Neural cell (in vitro differentiated cells): Measurements from ENCODE around the gene CTXN2. TPM values are rescaled to one million over a fixed set of nuclear protein-coding genes. Genes with fewer than 3 reads are reported as not detected.

Experiments
- H2AFZ ChIP-seq: fragments of 200-600, 300-800 bp; sonication (generic), shearing (Covaris generic); 2 replicates; pipeline ENCODE4 v1.6.0; 2014; ENCODE audit warnings: low read depth, mild to moderate bottlenecking, antibody characterized with exemption, low read length, moderate library complexity
- H3F3A ChIP-seq: fragments of 200-600 bp; shearing (Covaris generic); 2 replicates; pipeline ENCODE4 v1.6.1; 2016; ENCODE audit warnings: mild to moderate bottlenecking, moderate library complexity, mixed read lengths, antibody characterized with exemption, low read length; ENCODE audit not compliant: insufficient read depth, poor library complexity, severe bottlenecking
- H3K27ac ChIP-seq: fragments of 200-600, 300-800 bp; sonication (generic), shearing (Covaris generic); 2 replicates; pipeline ENCODE4 v1.5.1; 2014; ENCODE audit warnings: mild to moderate bottlenecking, low read length, moderate library complexity
- H3K27me3 ChIP-seq: fragments of 300-800, 200-600 bp; sonication (generic), shearing (Covaris generic); 2 replicates; pipeline ENCODE4 v1.6.0; 2014; ENCODE audit warnings: mild to moderate bottlenecking, low read depth, low read length, moderate library complexity; ENCODE audit not compliant: insufficient read depth
- H3K36me3 ChIP-seq: fragments of 300-800, 200-600 bp; sonication (generic), shearing (Covaris generic); 2 replicates; pipeline ENCODE4 v1.5.1; 2014; ENCODE audit warnings: mild to moderate bottlenecking, antibody characterized with exemption, low read length, moderate library complexity; ENCODE audit not compliant: insufficient read depth
- H3K4me2 ChIP-seq: fragments of 300-800, 200-600 bp; sonication (generic), shearing (Covaris generic); 2 replicates; pipeline ENCODE4 v1.6.0; 2014; ENCODE audit warnings: mild to moderate bottlenecking, low read length
- H3K4me3 ChIP-seq: fragments of 300-800, 200-600 bp; sonication (generic), shearing (Covaris generic); 2 replicates; pipeline ENCODE4 v1.5.1; 2014; ENCODE audit warnings: mild to moderate bottlenecking, low read length, moderate library complexity
- H3K79me2 ChIP-seq: fragments of 200-600 bp; shearing (Covaris generic); replicated peaks from 2 replicates; pipeline ENCODE4 v1.6.0; 2014; ENCODE audit warnings: mild to moderate bottlenecking, low read length, moderate library complexity; ENCODE audit not compliant: insufficient read depth
- H3K9ac ChIP-seq: fragments of 300-800, 200-600 bp; sonication (generic), shearing (Covaris generic); 2 replicates; pipeline ENCODE4 v1.6.1; 2016; ENCODE audit warnings: mild to moderate bottlenecking, low read length, mixed read lengths
- H3K9me2 ChIP-seq: fragments of 200-600 bp; shearing (Covaris generic); 2 replicates; pipeline ENCODE4 v1.6.1; 2016; ENCODE audit warnings: mild to moderate bottlenecking, low read length, mixed read lengths; ENCODE audit not compliant: insufficient read depth
- H3K9me3 ChIP-seq: fragments of 200-600, 300-800 bp; sonication (generic), shearing (Covaris generic); 2 replicates; pipeline ENCODE4 v1.6.1; 2016; ENCODE audit warnings: mild to moderate bottlenecking, mixed run types, low read length, moderate library complexity, mixed read lengths
- H4K20me1 ChIP-seq: fragments of 200-600 bp; shearing (Covaris generic); 2 replicates; pipeline ENCODE4 v1.6.1; 2016; ENCODE audit warnings: mild to moderate bottlenecking, mixed run types; ENCODE audit not compliant: insufficient read depth
- EP300 ChIP-seq: fragments of 450-650 bp; conservative IDR thresholded peaks from 2 replicates; pipeline ENCODE4 v1.6.1; 2014; ENCODE audit warnings: antibody characterized with exemption, mild to moderate bottlenecking, moderate library complexity; ENCODE audit not compliant: poor library complexity, severe bottlenecking
- EZH2 ChIP-seq: fragments of 200-600, 300-800 bp; shearing (Covaris generic), sonication (generic); IDR thresholded peaks from 2 replicates; pipeline ENCODE4 v1.6.1; 2014; ENCODE audit warnings: antibody characterized with exemption, low read length, borderline replicate concordance, mild to moderate bottlenecking; ENCODE audit not compliant: insufficient read depth, poor library complexity, severe bottlenecking
- MXI1 ChIP-seq: fragments of 450-650 bp; conservative IDR thresholded peaks from 2 replicates; pipeline ENCODE4 v1.6.1; 2014; ENCODE audit warnings: antibody characterized with exemption, mild to moderate bottlenecking; ENCODE audit not compliant: poor library complexity, severe bottlenecking
- POLR2AphosphoS5 ChIP-seq: IDR thresholded peaks from 2 replicates; pipeline ENCODE4 v1.6.1; 2012
- RAD21 ChIP-seq: fragments of 450-650 bp; conservative IDR thresholded peaks from 2 replicates; pipeline ENCODE4 v1.6.1; 2014; ENCODE audit warnings: antibody characterized with exemption, mild to moderate bottlenecking, moderate library complexity
- SMC3 ChIP-seq: fragments of 450-650 bp; conservative IDR thresholded peaks from 2 replicates; pipeline ENCODE4 v1.6.1; 2014; ENCODE audit warnings: antibody characterized with exemption, mild to moderate bottlenecking, moderate library complexity; ENCODE audit not compliant: poor library complexity
- TAF1 ChIP-seq: IDR thresholded peaks from 2 replicates; pipeline ENCODE4 v1.6.1; 2012; ENCODE audit warnings: low read depth
- polyA plus RNA-seq: library from polyadenylated mRNA; depleted of rRNA; stranded (reverse); fragments of >200 nt; gene quantifications from 2 replicates; pipeline ENCODE4 v1.2.3, GENCODE V29; 2014
- TF ChIP-seq, protein P1 (sequence below): fragments of 450-650 bp; IDR thresholded peaks from 2 replicates; pipeline ENCODE4 v1.5.1; 2014; ENCODE audit warnings: antibody characterized with exemption, mild to moderate bottlenecking, moderate library complexity; ENCODE audit not compliant: poor library complexity, severe bottlenecking
- TF ChIP-seq, protein P2 (sequence below): IDR thresholded peaks from 2 replicates; pipeline ENCODE4 v1.6.1; 2012; ENCODE audit warnings: borderline replicate concordance

CTXN2 gene
- polyA plus RNA-seq, 1 donor from 2014 or later = 0.69 TPM

DNA sequence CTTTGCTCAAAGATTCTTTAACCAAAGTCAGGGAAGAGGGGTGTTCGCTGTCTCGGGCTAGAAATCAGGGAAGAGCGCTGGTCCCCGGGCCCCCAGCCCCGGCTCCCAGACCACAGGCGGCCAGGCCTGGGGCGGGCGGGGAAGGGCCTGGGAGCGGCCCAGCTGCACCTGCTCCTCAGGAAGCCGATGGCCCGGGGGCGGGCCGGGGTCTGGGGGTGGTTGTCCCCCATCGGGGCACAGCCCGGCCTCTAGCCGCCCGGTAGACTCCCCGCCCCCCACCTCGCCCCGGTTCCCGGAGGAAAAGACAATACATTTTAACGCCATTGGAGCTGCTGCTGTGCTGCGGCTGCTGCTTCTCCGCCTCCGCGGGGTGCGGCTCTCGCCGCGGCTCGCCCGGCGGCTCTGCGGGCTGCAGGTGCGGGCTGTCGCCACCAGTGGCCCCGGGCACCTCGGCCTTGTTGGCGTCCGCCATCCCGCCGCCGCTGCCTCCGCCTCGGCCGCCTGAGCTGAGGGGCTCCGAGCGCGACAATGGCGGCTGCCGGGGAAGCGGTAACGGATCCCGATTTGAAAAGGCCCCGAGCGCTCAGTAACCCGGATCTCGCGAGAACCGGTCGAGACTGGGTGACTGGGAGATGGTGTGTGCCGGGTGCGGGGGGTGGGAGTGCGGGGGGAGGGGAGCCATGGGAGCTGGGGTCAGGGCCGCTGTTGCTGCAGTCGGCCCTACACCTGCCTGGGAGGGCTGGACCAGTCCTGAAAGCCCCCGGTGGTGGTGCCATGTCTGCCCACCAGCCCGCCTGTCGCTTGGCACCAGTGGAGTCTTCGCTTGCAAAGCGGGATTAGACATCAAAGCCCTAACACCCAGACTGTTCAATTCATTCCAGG is 13.5 kb upstream of the CTXN2 start, which contains the start of gene MYEF2:
Gene MYEF2, minus strand, starts transcription at position 530 of the 882 bp plus-strand sequence. Its CDS starts 58 bp downstream, at position 472.
- no peaks in the 10 kb centered on the region for H4K20me1 ChIP-seq
- peak within 1 kb of the TSS; percentile 82 for H3K4me3 ChIP-seq
- H3K27me3 ChIP-seq = no peaks in the 10 kb centered on the region
- H3K9ac ChIP-seq = peak within 1 kb of the TSS; percentile 97
- H3K27ac ChIP-seq = peak within 1 kb of the TSS; percentile 98
- H3K4me2 ChIP-seq = peak within 1 kb of the TSS; percentile 97
- peaks cover 46% of the 10 kb centered on the region for H3K79me2 ChIP-seq
- H3K36me3 ChIP-seq = no peaks in the 10 kb centered on the region
- H3K9me2 ChIP-seq = no peaks in the 10 kb centered on the region
- peaks cover 18% of the 10 kb centered on the region for H3F3A ChIP-seq
- peak within 1 kb of the TSS; percentile 93 for H2AFZ ChIP-seq
- H3K9me3 ChIP-seq = no peaks in the 10 kb centered on the region
- TF ChIP-seq RAD21 = no peak
- peak; percentile 39 for TF ChIP-seq MXI1
- TF ChIP-seq TAF1 = peak; percentile 85
- TF ChIP-seq, protein P1, sequence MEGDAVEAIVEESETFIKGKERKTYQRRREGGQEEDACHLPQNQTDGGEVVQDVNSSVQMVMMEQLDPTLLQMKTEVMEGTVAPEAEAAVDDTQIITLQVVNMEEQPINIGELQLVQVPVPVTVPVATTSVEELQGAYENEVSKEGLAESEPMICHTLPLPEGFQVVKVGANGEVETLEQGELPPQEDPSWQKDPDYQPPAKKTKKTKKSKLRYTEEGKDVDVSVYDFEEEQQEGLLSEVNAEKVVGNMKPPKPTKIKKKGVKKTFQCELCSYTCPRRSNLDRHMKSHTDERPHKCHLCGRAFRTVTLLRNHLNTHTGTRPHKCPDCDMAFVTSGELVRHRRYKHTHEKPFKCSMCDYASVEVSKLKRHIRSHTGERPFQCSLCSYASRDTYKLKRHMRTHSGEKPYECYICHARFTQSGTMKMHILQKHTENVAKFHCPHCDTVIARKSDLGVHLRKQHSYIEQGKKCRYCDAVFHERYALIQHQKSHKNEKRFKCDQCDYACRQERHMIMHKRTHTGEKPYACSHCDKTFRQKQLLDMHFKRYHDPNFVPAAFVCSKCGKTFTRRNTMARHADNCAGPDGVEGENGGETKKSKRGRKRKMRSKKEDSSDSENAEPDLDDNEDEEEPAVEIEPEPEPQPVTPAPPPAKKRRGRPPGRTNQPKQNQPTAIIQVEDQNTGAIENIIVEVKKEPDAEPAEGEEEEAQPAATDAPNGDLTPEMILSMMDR = peak; percentile 38
- TF ChIP-seq POLR2AphosphoS5 = peak; percentile 93

DNA sequence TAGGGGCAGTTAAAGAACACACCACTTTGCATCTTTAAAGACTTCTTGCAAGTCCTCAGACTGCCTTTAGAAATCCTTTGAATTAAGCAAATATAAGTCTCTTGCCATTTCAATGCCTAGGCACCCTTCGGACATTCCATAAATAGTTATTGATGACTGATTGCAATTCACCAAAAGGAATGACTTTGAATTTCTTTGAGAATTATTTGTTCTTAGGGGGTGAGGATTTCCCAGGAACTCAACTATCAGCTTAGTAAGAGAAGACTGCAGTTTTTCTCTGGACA is 12.9 kb upstream of the CTXN2 start:
- peak overlapping the region; percentile 98 for H3K27ac ChIP-seq
- H3K4me3 ChIP-seq = peak overlapping the region; percentile 82
- no peaks in the 10 kb centered on the region for H3K9me2 ChIP-seq
- H3K79me2 ChIP-seq = peaks cover 40% of the 10 kb centered on the region
- no peaks in the 10 kb centered on the region for H4K20me1 ChIP-seq
- H3K4me2 ChIP-seq = peak overlapping the region; percentile 82
- peak overlapping the region; percentile 97 for H3K9ac ChIP-seq
- H3K9me3 ChIP-seq = no peaks in the 10 kb centered on the region
- H3K27me3 ChIP-seq = no peaks in the 10 kb centered on the region
- H2AFZ ChIP-seq = peak overlapping the region; percentile 87
- H3K36me3 ChIP-seq = no peaks in the 10 kb centered on the region
- H3F3A ChIP-seq = peaks cover 18% of the 10 kb centered on the region
- no peak for TF ChIP-seq EP300

DNA sequence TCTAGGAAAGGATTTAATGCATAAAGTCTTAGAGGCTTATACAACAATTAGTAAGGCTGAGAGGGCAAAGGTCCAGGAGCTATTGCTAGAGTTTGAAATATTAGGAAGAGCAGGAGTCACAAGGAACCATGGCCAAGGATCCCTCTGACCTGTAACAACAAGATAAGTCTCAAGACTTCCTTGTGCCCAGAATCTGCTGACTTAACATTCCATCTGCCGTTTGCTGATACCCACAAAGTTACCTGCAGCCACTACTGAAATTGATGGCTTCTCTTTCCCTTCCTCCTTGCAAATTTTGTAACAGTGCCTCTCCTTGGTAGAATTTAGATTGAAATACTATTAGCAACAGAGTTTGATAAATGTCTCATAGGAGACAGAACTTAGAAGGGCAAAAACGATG is 8.7 kb upstream of the CTXN2 start:
- Histone ChIP-seq H3K9me3 (no peaks in the 10 kb centered on the region), H3K36me3 (no peaks in the 10 kb centered on the region), H3K9me2 (no peaks in the 10 kb centered on the region), H2AFZ (no peak overlapping the region), H3K79me2 (no peaks in the 10 kb centered on the region), H3K9ac (no peak overlapping the region), H3K27me3 (no peaks in the 10 kb centered on the region), H3F3A (peaks cover 8% of the 10 kb centered on the region), H3K27ac (no peak overlapping the region), H3K4me3 (no peak overlapping the region), H3K4me2 (no peak overlapping the region), H4K20me1 (no peaks in the 10 kb centered on the region)
- TF ChIP-seq, protein P2, sequence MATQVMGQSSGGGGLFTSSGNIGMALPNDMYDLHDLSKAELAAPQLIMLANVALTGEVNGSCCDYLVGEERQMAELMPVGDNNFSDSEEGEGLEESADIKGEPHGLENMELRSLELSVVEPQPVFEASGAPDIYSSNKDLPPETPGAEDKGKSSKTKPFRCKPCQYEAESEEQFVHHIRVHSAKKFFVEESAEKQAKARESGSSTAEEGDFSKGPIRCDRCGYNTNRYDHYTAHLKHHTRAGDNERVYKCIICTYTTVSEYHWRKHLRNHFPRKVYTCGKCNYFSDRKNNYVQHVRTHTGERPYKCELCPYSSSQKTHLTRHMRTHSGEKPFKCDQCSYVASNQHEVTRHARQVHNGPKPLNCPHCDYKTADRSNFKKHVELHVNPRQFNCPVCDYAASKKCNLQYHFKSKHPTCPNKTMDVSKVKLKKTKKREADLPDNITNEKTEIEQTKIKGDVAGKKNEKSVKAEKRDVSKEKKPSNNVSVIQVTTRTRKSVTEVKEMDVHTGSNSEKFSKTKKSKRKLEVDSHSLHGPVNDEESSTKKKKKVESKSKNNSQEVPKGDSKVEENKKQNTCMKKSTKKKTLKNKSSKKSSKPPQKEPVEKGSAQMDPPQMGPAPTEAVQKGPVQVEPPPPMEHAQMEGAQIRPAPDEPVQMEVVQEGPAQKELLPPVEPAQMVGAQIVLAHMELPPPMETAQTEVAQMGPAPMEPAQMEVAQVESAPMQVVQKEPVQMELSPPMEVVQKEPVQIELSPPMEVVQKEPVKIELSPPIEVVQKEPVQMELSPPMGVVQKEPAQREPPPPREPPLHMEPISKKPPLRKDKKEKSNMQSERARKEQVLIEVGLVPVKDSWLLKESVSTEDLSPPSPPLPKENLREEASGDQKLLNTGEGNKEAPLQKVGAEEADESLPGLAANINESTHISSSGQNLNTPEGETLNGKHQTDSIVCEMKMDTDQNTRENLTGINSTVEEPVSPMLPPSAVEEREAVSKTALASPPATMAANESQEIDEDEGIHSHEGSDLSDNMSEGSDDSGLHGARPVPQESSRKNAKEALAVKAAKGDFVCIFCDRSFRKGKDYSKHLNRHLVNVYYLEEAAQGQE = no peak
- TF ChIP-seq EZH2 = no peak
- TF ChIP-seq RAD21 = no peak
- TF ChIP-seq, protein P1 = no peak
- no peak for TF ChIP-seq TAF1
- no peak for TF ChIP-seq EP300
- TF ChIP-seq POLR2AphosphoS5 = no peak
- TF ChIP-seq MXI1 = no peak
- no peak for TF ChIP-seq SMC3
